Tongue (tissue), 2 donors: ENCODE results near the gene METTL24. TPM values are rescaled to one million over a fixed set of nuclear protein-coding genes. Genes with fewer than 3 reads are reported as not detected.
"Not testable (repeated sequence)": the region's sequence is repeated elsewhere in the genome, so short reads cannot be mapped to it uniquely, and the experiment has no call there.

ENCODE experiments used
- DNase-seq: peaks from one replicate; pipeline ENCODE4 v3.0.0-alpha.2; 2015
- total RNA-seq: library from RNA; depleted of rRNA; stranded (reverse); fragments of >200 nt; gene quantifications from one replicate; pipeline ENCODE4 v1.2.3, GENCODE V29; 2014

The METTL24 gene
- total RNA-seq, 1 donor from 2014 or later: 3.5 TPM

- peak; percentile 42 for DNase-seq
Measured at GRCh38 chr6:110255211-110255750, 102.9 kb downstream of the METTL24 start.

- DNase-seq: no peak
Measured at GRCh38 chr6:110250838-110251237, 107.3 kb downstream of the METTL24 start.

GRCh38 chr6:110250058-110250457 lies 108.1 kb downstream of the METTL24 start:
- DNase-seq: no peak

- no peak for DNase-seq
Measured at GRCh38 chr6:110246900-110247546, 111.1 kb downstream of the METTL24 start.

GRCh38 chr6:110246378-110246777 lies 111.8 kb downstream of the METTL24 start:
- DNase-seq: no peak

GRCh38 chr6:110244621-110245020 lies 113.5 kb downstream of the METTL24 start:
- not testable (repeated sequence) for DNase-seq

- no peak for DNase-seq
Measured at GRCh38 chr6:110239526-110240274, 118.4 kb downstream of the METTL24 start.

GRCh38 chr6:110236007-110236406 lies 122.1 kb downstream of the METTL24 start:
- not testable (repeated sequence) for DNase-seq

GRCh38 chr6:110233770-110234374 lies 124.3 kb downstream of the METTL24 start:
- DNase-seq: no peak

- DNase-seq: no peak
Measured at GRCh38 chr6:110232450-110232849, 125.7 kb downstream of the METTL24 start.

- no peak for DNase-seq
Measured at GRCh38 chr6:110226261-110226660, 131.9 kb downstream of the METTL24 start.

- no peak for DNase-seq
Measured at GRCh38 chr6:110221738-110222137, 136.4 kb downstream of the METTL24 start.

GRCh38 chr6:110217266-110217665 lies 140.9 kb downstream of the METTL24 start:
- no peak for DNase-seq

GRCh38 chr6:110216140-110216539 lies 142.0 kb downstream of the METTL24 start:
- no peak for DNase-seq

GRCh38 chr6:110214338-110214737 lies 143.8 kb downstream of the METTL24 start:
- no peak for DNase-seq

GRCh38 chr6:110211753-110212152 lies 146.4 kb downstream of the METTL24 start:
- no peak for DNase-seq

- DNase-seq: no peak
Measured at GRCh38 chr6:110207652-110208051, 150.5 kb downstream of the METTL24 start.

GRCh38 chr6:110201151-110201884 lies 156.8 kb downstream of the METTL24 start:
- DNase-seq: no peak

GRCh38 chr6:110198561-110198960 lies 159.6 kb downstream of the METTL24 start:
- no peak for DNase-seq

GRCh38 chr6:110196874-110197273 lies 161.3 kb downstream of the METTL24 start:
- DNase-seq: no peak

- no peak for DNase-seq
Measured at GRCh38 chr6:110195639-110196038, 162.5 kb downstream of the METTL24 start.
